Sciatic nerve (tissue), 2 donors: ENCODE data around the gene TMEM128. TPM values are rescaled to one million over a fixed set of nuclear protein-coding genes. Genes with fewer than 3 reads are reported as not detected.

ENCODE experiments used
- ATAC-seq: fragments of 200-7000 bp; cut with Tn5 transposase; one replicate; pipeline ENCODE4 v1.9.1; 2020; ENCODE audit warnings: mild to moderate bottlenecking, moderate library complexity
- DNase-seq: peaks from one replicate; pipeline ENCODE4 v3.0.0-alpha.2; 2020; ENCODE audit warnings: low spot score
- intact Hi-C: fragments of 100-400 bp; cut with DNase I; formaldehyde crosslinking; loops from one replicate; pipeline ENCODE4 v1.14.2; 2022
- total RNA-seq: library from RNA; stranded (reverse); fragmentation: NEBNext Ultra II Directional; extraction: Animal tissue kit (Norgen Biotek cat#: 25700); gene quantifications from one replicate; pipeline ENCODE4 v1.2.1, GENCODE V29; 2021
- donor health status: DM: no; HTN: no; CAD: no.
- donor health status: DM: no; HTN: no; CAD: no.

Gene TMEM128
- total RNA-seq, result 21.1 TPM

- intact Hi-C loops, result no loop called here
- DNase-seq (peak; percentile 96), ATAC-seq (peak; percentile 99)
Observed at GRCh38 chr4:4248029-4248884, at the start of gene TMEM128. Gene TMEM128 (minus strand): TSS chr4:4248223. CDS start chr4:4248202, 21 bp downstream.

- DNase-seq, result no peak
- ATAC-seq, result no peak
- intact Hi-C loops, result no loop called here
Observed at GRCh38 chr4:4296283-4296846, 48.3 kb upstream of the TMEM128 start.

GRCh38 chr4:4293279-4293678 is 45.3 kb upstream of the TMEM128 start:
- no peak for DNase-seq
- intact Hi-C loops, result no loop called here
- ATAC-seq, result no peak

GRCh38 chr4:4289941-4290850 is 42.2 kb upstream of the TMEM128 start, which contains the start of the genes LYAR and ZBTB49:
Gene LYAR (minus strand): TSS chr4:4290154. CDS start chr4:4283742, 6,412 bp downstream.
Gene ZBTB49 (plus strand): TSS chr4:4290251. CDS start chr4:4299946, 9,695 bp downstream.
- DNase-seq (peak; percentile 96), ATAC-seq (peak; percentile 99)
- intact Hi-C loops, result no loop called here

- DNase-seq (no peak), ATAC-seq (peak; percentile 24)
- intact Hi-C loops, result no loop called here
Observed at GRCh38 chr4:4289597-4289940, 41.5 kb upstream of the TMEM128 start.

GRCh38 chr4:4289055-4289454 is 41.0 kb upstream of the TMEM128 start:
- intact Hi-C loops, result no loop called here
- ATAC-seq (no peak), DNase-seq (no peak)

- no peak for ATAC-seq
- intact Hi-C loops, result no loop called here
- no peak for DNase-seq
Observed at GRCh38 chr4:4288098-4288497, 40.1 kb upstream of the TMEM128 start.

- ATAC-seq (no peak), DNase-seq (no peak)
- intact Hi-C loops, result no loop called here
Observed at GRCh38 chr4:4284827-4285618, 37.0 kb upstream of the TMEM128 start.

GRCh38 chr4:4281787-4282186 is 33.8 kb upstream of the TMEM128 start:
- no peak for DNase-seq
- ATAC-seq, result no peak
- intact Hi-C loops, result no loop called here

- ATAC-seq (no peak), DNase-seq (no peak)
- intact Hi-C loops, result no loop called here
Observed at GRCh38 chr4:4277531-4277930, 29.5 kb upstream of the TMEM128 start.

- intact Hi-C loops, result no loop called here
- DNase-seq, result no peak
- no peak for ATAC-seq
Observed at GRCh38 chr4:4274226-4274625, 26.2 kb upstream of the TMEM128 start.

GRCh38 chr4:4271912-4272311 is 23.9 kb upstream of the TMEM128 start:
- intact Hi-C loops, result no loop called here
- DNase-seq (no peak), ATAC-seq (no peak)

GRCh38 chr4:4270529-4270928 is 22.5 kb upstream of the TMEM128 start:
- no peak for ATAC-seq
- intact Hi-C loops, result no loop called here
- no peak for DNase-seq

GRCh38 chr4:4269856-4270255 is 21.8 kb upstream of the TMEM128 start:
- ATAC-seq (no peak), DNase-seq (no peak)
- intact Hi-C loops, result no loop called here

GRCh38 chr4:4269331-4269731 is 21.3 kb upstream of the TMEM128 start:
- intact Hi-C loops, result no loop called here
- DNase-seq (no peak), ATAC-seq (no peak)

- ATAC-seq (peak; percentile 20), DNase-seq (no peak)
- intact Hi-C loops, result no loop called here
Observed at GRCh38 chr4:4268776-4269175, 20.8 kb upstream of the TMEM128 start.

GRCh38 chr4:4267981-4268380 is 20.0 kb upstream of the TMEM128 start:
- intact Hi-C loops, result no loop called here
- DNase-seq, result no peak
- ATAC-seq, result no peak

- no peak for ATAC-seq
- intact Hi-C loops, result no loop called here
- no peak for DNase-seq
Observed at GRCh38 chr4:4260185-4260751, 12.2 kb upstream of the TMEM128 start.
